Measurements from ENCODE around the gene PACS2. TPM values are rescaled to one million over a fixed set of nuclear protein-coding genes. Genes with fewer than 3 reads are reported as not detected.

PACS2 gene
- total and polyA plus RNA-seq, 4 donors = 69.2 to 177 (median 123) TPM

DNA sequence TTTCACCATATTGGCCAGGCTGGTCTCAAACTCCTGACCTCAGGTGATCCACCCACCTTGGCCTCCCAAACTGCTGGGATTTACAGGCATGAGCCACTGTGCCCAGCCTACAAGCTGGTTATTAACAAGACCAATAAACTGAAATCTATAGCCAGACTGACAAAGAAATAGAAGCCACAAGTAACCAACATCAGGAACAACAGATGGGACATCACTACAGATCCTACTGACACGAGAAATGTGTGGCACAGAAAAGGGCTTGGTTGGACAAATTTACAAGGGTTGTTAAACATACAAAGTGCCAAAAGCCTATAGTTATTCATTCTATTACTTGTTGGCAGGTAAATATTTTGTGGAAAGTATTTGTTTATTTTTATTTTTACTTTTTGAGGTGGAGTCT, 116.7 kb downstream of the PACS2 start:
- no peak for DNase-seq (ENCODE audit: low read depth in 4 of 6, low spot score in 6 of 6)
- Histone ChIP-seq H3K4me3 (ENCODE audit: low read depth, low read length) (no peak overlapping the region), H3K4me1 (ENCODE audit: control insufficient read depth, insufficient read depth, low read length) (no peaks in the 10 kb centered on the region), H3K9me3 (ENCODE audit: control insufficient read depth, insufficient read depth, low read length) (no peaks in the 10 kb centered on the region), H3K36me3 (ENCODE audit: control insufficient read depth, insufficient read depth, low read length) (peaks cover 23% of the 10 kb centered on the region), H3K27ac (ENCODE audit: low read depth, low read length) (no peak overlapping the region), H3K27me3 (ENCODE audit: control insufficient read depth, insufficient read depth, low read length) (no peaks in the 10 kb centered on the region)
- no CpG with 5 or more reads among the region's 1 CpG for WGBS (ENCODE audit: insufficient coverage)

- H3K9me3 ChIP-seq (ENCODE audit: control insufficient read depth, insufficient read depth, low read length) = no peaks in the 10 kb centered on the region
- 90% methylated on average over 10 of the region's 12 CpGs for WGBS (ENCODE audit: insufficient coverage)
- peaks cover 25% of the 10 kb centered on the region for H3K36me3 ChIP-seq (ENCODE audit: control insufficient read depth, insufficient read depth, low read length)
- no peak overlapping the region for H3K27ac ChIP-seq (ENCODE audit: low read depth, low read length)
- H3K4me1 ChIP-seq (ENCODE audit: control insufficient read depth, insufficient read depth, low read length) = no peaks in the 10 kb centered on the region
- H3K4me3 ChIP-seq (ENCODE audit: low read depth, low read length) = no peak overlapping the region
- H3K27me3 ChIP-seq (ENCODE audit: control insufficient read depth, insufficient read depth, low read length) = no peaks in the 10 kb centered on the region
- no peak for DNase-seq (ENCODE audit: low read depth in 4 of 6, low spot score in 6 of 6)
These were observed 118.1 kb downstream of the PACS2 start for GRCh38 chr14:105432657-105433056.

DNA sequence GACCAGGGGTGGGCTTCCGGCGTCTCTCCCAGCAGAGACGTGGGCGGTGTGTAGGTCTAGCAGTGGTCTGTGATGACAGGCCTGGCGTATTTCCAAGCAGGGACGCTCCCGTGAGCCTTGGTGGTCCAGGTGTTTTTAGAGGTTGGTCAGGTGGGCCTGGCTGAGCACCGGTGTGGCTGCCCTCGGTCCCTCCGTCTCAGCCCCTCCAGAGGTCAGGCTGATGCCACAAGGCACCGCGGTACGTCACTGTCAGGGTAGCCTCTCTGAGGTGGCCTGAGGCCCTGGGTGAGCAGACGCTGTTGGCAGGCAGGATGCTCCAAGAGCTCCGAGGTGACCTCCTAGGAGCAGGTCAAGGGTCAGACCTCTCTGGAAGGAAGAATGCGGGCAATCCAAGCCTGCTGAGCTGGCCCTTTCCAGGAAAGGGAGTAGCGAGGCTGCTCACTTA, 118.6 kb downstream of the PACS2 start:
- no peaks in the 10 kb centered on the region for H3K27me3 ChIP-seq (ENCODE audit: control insufficient read depth, insufficient read depth, low read length)
- WGBS (ENCODE audit: insufficient coverage) = 90% methylated on average over 16 of the region's 17 CpGs
- no peak for DNase-seq (ENCODE audit: low read depth in 4 of 6, low spot score in 6 of 6)
- peaks cover 30% of the 10 kb centered on the region for H3K36me3 ChIP-seq (ENCODE audit: control insufficient read depth, insufficient read depth, low read length)
- no peaks in the 10 kb centered on the region for H3K4me1 ChIP-seq (ENCODE audit: control insufficient read depth, insufficient read depth, low read length)
- H3K27ac ChIP-seq (ENCODE audit: low read depth, low read length) = no peak overlapping the region
- H3K4me3 ChIP-seq (ENCODE audit: low read depth, low read length) = no peak overlapping the region
- H3K9me3 ChIP-seq (ENCODE audit: control insufficient read depth, insufficient read depth, low read length) = no peaks in the 10 kb centered on the region

DNA sequence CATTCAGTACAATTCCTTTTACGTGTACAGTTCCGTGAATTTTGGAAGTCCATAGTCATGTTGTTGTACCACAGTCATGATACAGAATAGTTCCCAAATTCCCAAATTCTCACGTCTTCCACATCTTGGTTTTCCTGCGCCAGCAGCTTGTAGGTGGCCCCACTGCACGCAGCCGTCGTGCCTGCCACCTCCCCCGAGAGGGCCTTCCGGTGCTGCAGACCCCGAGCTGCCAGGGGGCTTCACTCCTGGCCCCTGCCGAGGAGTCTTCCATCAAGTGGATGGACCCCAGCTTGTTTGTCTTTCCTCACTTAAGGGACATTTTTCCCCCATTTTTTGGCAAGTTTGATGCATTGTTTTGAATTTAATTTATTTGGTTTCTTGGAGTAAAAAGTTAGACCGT, 121.9 kb downstream of the PACS2 start:
- Histone ChIP-seq H3K4me3 (ENCODE audit: low read depth, low read length) (no peak overlapping the region), H3K27me3 (ENCODE audit: control insufficient read depth, insufficient read depth, low read length) (no peaks in the 10 kb centered on the region), H3K4me1 (ENCODE audit: control insufficient read depth, insufficient read depth, low read length) (no peaks in the 10 kb centered on the region), H3K9me3 (ENCODE audit: control insufficient read depth, insufficient read depth, low read length) (no peaks in the 10 kb centered on the region), H3K27ac (ENCODE audit: low read depth, low read length) (no peak overlapping the region), H3K36me3 (ENCODE audit: control insufficient read depth, insufficient read depth, low read length) (peaks cover 57% of the 10 kb centered on the region)
- WGBS (ENCODE audit: insufficient coverage) = 92% methylated on average over 12 of the region's 12 CpGs
- no peak for DNase-seq (ENCODE audit: low read depth in 4 of 6, low spot score in 6 of 6)

DNA sequence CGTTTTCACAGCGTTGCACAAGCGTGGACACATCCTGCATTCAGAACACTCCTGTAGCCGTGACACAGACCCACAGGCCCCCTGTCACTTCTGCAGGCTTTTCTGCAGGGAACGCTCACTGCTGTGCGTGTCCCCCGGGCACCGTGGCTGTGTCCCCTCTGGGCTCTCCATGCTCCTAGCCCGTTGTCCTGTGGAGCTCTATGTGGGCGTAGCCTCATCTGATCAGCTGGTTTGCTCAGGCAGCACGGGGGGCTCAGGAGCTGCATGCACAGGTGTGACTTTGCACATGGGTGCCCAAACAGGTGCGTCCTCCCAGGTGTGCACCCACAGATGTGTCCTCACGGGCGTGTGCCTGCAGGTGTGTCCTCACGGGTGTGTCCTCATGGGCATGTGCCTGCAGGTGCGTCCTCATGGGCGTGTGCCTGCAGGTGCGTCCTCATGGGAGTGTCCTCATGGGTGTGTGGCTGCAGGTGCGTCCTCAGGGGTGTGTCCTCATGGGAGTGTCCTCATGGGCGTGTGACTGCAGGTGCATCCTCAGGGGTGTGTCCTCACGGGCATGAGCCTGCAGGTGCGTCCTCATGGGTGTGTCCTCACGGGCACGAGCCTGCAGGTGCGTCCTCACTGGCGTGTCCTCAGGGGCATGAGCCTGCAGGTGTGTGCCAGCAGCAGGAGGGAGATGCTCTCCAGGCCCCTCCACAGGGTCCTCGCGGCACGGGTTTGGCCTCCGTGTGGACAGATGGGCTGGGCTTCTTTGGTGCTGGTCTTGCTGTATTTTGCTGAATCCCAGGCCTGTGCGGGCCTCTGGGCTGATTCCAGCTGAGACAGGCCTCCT, 122.6 kb downstream of the PACS2 start:
- H3K4me3 ChIP-seq (ENCODE audit: low read depth, low read length) = no peak overlapping the region
- WGBS (ENCODE audit: insufficient coverage) = 92% methylated on average over 31 of the region's 31 CpGs

DNA sequence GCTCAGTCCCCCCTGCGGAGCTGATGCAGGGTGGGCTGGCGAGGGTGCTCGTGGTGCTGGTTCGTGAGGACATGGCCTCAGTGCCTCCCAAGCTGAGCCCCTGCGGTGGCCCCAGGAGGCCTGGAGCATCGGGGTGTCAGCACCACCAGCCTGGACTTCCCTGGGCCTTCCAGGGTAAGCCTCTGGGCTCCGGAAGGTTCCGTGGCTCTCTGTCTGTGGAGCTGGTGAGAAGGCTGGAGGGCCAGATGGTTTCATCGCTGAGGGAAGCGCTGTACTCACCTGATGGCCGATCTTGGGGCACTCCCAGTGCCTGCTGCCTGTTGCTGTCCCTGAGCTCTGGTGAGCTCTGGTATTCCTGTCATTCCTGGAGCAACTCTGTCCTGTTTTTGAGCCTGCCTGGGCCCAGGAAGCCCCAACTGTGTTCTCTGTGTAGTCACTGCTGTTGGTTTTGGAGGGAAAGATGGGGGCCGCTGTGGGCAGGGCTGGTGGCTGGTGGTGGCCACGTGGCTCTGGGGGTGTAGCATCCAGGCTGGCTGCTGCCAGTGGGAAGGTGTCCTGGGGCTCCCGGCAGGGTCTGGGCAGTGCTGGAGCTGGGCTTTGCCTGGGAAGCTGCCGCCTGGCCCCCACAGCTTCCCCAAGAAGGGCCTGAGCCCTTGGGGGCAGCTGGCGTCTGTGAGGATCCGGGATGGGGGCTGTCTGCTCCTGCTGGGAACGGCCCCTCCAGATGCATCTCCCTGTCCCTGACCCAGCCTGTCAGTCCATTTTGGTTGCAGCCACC, 123.4 kb downstream of the PACS2 start:
- DNase-seq (ENCODE audit: low read depth in 4 of 6, low spot score in 6 of 6) = no peak
- 95% methylated on average over 18 of the region's 18 CpGs for WGBS (ENCODE audit: insufficient coverage)

More for the DNA sequence above, 122.6 kb downstream of the PACS2 start:
- no peaks in the 10 kb centered on the region for H3K27me3 ChIP-seq (ENCODE audit: control insufficient read depth, insufficient read depth, low read length)
- H3K36me3 ChIP-seq (ENCODE audit: control insufficient read depth, insufficient read depth, low read length) = peaks cover 54% of the 10 kb centered on the region
- H3K4me1 ChIP-seq (ENCODE audit: control insufficient read depth, insufficient read depth, low read length) = no peaks in the 10 kb centered on the region
- no peak for DNase-seq (ENCODE audit: low read depth in 4 of 6, low spot score in 6 of 6)
- no peaks in the 10 kb centered on the region for H3K9me3 ChIP-seq (ENCODE audit: control insufficient read depth, insufficient read depth, low read length)
- no peak overlapping the region for H3K27ac ChIP-seq (ENCODE audit: low read depth, low read length)

DNA sequence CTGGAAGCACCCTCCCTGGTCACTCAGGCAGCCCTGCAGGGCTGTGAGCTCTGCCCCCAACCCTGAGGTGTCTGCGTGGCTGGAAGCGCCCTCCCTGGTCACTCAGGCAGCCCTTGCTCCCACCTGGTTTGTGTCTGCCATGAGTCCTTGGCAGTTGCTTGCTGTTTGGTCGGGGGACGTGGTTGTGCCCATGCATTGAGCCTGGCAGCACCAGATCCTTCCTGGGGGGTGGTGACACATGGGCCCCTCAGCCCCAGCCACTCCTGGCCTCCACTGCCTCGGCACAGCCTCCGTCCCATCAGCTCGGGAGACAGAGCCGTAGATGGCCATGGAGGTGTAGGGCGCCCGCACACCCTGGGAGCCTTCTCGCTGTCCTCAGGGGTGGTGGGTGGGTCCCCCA, 124.6 kb downstream of the PACS2 start:
- 98% methylated on average over 9 of the region's 11 CpGs for WGBS (ENCODE audit: insufficient coverage)
- DNase-seq (ENCODE audit: low read depth in 4 of 6, low spot score in 6 of 6) = no peak
- no peak overlapping the region for H3K27ac ChIP-seq (ENCODE audit: low read depth, low read length)
- H3K9me3 ChIP-seq (ENCODE audit: control insufficient read depth, insufficient read depth, low read length) = no peaks in the 10 kb centered on the region
- H3K27me3 ChIP-seq (ENCODE audit: control insufficient read depth, insufficient read depth, low read length) = no peaks in the 10 kb centered on the region
- peaks cover 61% of the 10 kb centered on the region for H3K36me3 ChIP-seq (ENCODE audit: control insufficient read depth, insufficient read depth, low read length)
- H3K4me3 ChIP-seq (ENCODE audit: low read depth, low read length) = no peak overlapping the region
- no peaks in the 10 kb centered on the region for H3K4me1 ChIP-seq (ENCODE audit: control insufficient read depth, insufficient read depth, low read length)

More for the DNA sequence above, 123.4 kb downstream of the PACS2 start:
- no peaks in the 10 kb centered on the region for H3K9me3 ChIP-seq (ENCODE audit: control insufficient read depth, insufficient read depth, low read length)
- peaks cover 61% of the 10 kb centered on the region for H3K36me3 ChIP-seq (ENCODE audit: control insufficient read depth, insufficient read depth, low read length)
- no peak overlapping the region for H3K4me3 ChIP-seq (ENCODE audit: low read depth, low read length)
- H3K4me1 ChIP-seq (ENCODE audit: control insufficient read depth, insufficient read depth, low read length) = no peaks in the 10 kb centered on the region
- H3K27me3 ChIP-seq (ENCODE audit: control insufficient read depth, insufficient read depth, low read length) = no peaks in the 10 kb centered on the region
- no peak overlapping the region for H3K27ac ChIP-seq (ENCODE audit: low read depth, low read length)

- Histone ChIP-seq H3K4me1 (ENCODE audit: control insufficient read depth, insufficient read depth, low read length) (no peaks in the 10 kb centered on the region), H3K27me3 (ENCODE audit: control insufficient read depth, insufficient read depth, low read length) (no peaks in the 10 kb centered on the region), H3K4me3 (ENCODE audit: low read depth, low read length) (no peak overlapping the region), H3K27ac (ENCODE audit: low read depth, low read length) (no peak overlapping the region), H3K9me3 (ENCODE audit: control insufficient read depth, insufficient read depth, low read length) (no peaks in the 10 kb centered on the region), H3K36me3 (ENCODE audit: control insufficient read depth, insufficient read depth, low read length) (peaks cover 64% of the 10 kb centered on the region)
- 93% methylated on average over 33 of the region's 33 CpGs for WGBS (ENCODE audit: insufficient coverage)
- no peak for DNase-seq (ENCODE audit: low read depth in 4 of 6, low spot score in 6 of 6)
These were observed 125.4 kb downstream of the PACS2 start for GRCh38 chr14:105439710-105440553.

GRCh38 chr14:105440554-105440900, 126.0 kb downstream of the PACS2 start:
- Histone ChIP-seq H3K9me3 (ENCODE audit: control insufficient read depth, insufficient read depth, low read length) (no peaks in the 10 kb centered on the region), H3K27ac (ENCODE audit: low read depth, low read length) (no peak overlapping the region), H3K4me3 (ENCODE audit: low read depth, low read length) (no peak overlapping the region), H3K36me3 (ENCODE audit: control insufficient read depth, insufficient read depth, low read length) (peaks cover 70% of the 10 kb centered on the region), H3K4me1 (ENCODE audit: control insufficient read depth, insufficient read depth, low read length) (no peaks in the 10 kb centered on the region), H3K27me3 (ENCODE audit: control insufficient read depth, insufficient read depth, low read length) (no peaks in the 10 kb centered on the region)
- WGBS (ENCODE audit: insufficient coverage) = 95% methylated on average over 15 of the region's 15 CpGs
- DNase-seq (ENCODE audit: low read depth in 4 of 6, low spot score in 6 of 6) = no peak
